MM.1S (cell line): Measurements from ENCODE around the gene EIPR1.

Experiments used
- DNase-seq: peaks from one replicate; pipeline ENCODE4 v3.0.0-alpha.2; 2015
- H2AFZ ChIP-seq: fragments of 300-600 bp; sonication (generic); 2 replicates; pipeline ENCODE4 v1.6.0; 2016; ENCODE audit warnings: antibody characterized with exemption, low read length
- H3F3A ChIP-seq: fragments of 300-600 bp; sonication (generic); 2 replicates; pipeline ENCODE4 v1.6.1; 2016; ENCODE audit warnings: mild to moderate bottlenecking, antibody characterized with exemption, low read length, moderate library complexity, mixed read lengths; ENCODE audit not compliant: insufficient read depth
- H3K27ac ChIP-seq: fragments of 300-600 bp; sonication (generic); 2 replicates; pipeline ENCODE4 v1.5.1; 2016; ENCODE audit warnings: mild to moderate bottlenecking, low read length
- H3K27me3 ChIP-seq: fragments of 300-600 bp; sonication (generic); replicated peaks from 2 replicates; pipeline ENCODE4 v1.6.0; 2016; ENCODE audit warnings: low read length; ENCODE audit not compliant: insufficient read depth
- H3K36me3 ChIP-seq: fragments of 300-600 bp; sonication (generic); replicated peaks from 2 replicates; pipeline ENCODE4 v1.6.1; 2016; ENCODE audit warnings: mild to moderate bottlenecking, low read length, mixed read lengths; ENCODE audit not compliant: insufficient read depth
- H3K4me1 ChIP-seq: fragments of 300-600 bp; sonication (generic); 2 replicates; pipeline ENCODE4 v1.6.1; 2016; ENCODE audit warnings: low read length, mixed read lengths
- H3K4me2 ChIP-seq: fragments of 300-600 bp; sonication (generic); 2 replicates; pipeline ENCODE4 v1.6.0; 2016; ENCODE audit warnings: low read depth, low read length
- H3K4me3 ChIP-seq: fragments of 300-600 bp; sonication (generic); 2 replicates; pipeline ENCODE4 v1.5.1; 2016; ENCODE audit warnings: low read length, mixed read lengths
- H3K79me2 ChIP-seq: fragments of 300-600 bp; sonication (generic); 2 replicates; pipeline ENCODE4 v1.6.1; 2016; ENCODE audit warnings: mixed run types, low read length, mixed read lengths
- H3K9ac ChIP-seq: fragments of 300-600 bp; sonication (generic); 2 replicates; pipeline ENCODE4 v1.6.1; 2016; ENCODE audit warnings: low read length, mixed read lengths
- H3K9me2 ChIP-seq: fragments of 300-600 bp; sonication (generic); replicated peaks from 2 replicates; pipeline ENCODE4 v1.6.1; 2016; ENCODE audit warnings: mild to moderate bottlenecking, low read length, mixed read lengths; ENCODE audit not compliant: insufficient read depth
- H3K9me3 ChIP-seq: fragments of 300-600 bp; sonication (generic); replicated peaks from 2 replicates; pipeline ENCODE4 v1.6.1; 2016; ENCODE audit warnings: mild to moderate bottlenecking, low read length, mixed read lengths; ENCODE audit not compliant: insufficient read depth
- H4K20me1 ChIP-seq: fragments of 300-600 bp; sonication (generic); 2 replicates; pipeline ENCODE4 v1.6.1; 2016; ENCODE audit warnings: mild to moderate bottlenecking, low read length, moderate library complexity, mixed read lengths; ENCODE audit not compliant: insufficient read depth
- EZH2 ChIP-seq: fragments of 300-600 bp; sonication (generic); optimal IDR thresholded peaks from 2 replicates; pipeline ENCODE3; 2017; ENCODE audit warnings: low read depth, mild to moderate bottlenecking, antibody characterized with exemption, low read length, mixed read lengths
- EZH2phosphoT487 ChIP-seq: fragments of 300-600 bp; sonication (generic); IDR thresholded peaks from 2 replicates; pipeline ENCODE4 v1.6.1; 2018; ENCODE audit warnings: antibody characterized with exemption, low read length
- TF ChIP-seq, protein P1 (sequence below): fragments of 300-600 bp; sonication (generic); IDR thresholded peaks from 2 replicates; pipeline ENCODE4 v1.5.1; 2016; ENCODE audit warnings: antibody characterized with exemption, low read length, mixed read lengths

The EIPR1 gene

DNA sequence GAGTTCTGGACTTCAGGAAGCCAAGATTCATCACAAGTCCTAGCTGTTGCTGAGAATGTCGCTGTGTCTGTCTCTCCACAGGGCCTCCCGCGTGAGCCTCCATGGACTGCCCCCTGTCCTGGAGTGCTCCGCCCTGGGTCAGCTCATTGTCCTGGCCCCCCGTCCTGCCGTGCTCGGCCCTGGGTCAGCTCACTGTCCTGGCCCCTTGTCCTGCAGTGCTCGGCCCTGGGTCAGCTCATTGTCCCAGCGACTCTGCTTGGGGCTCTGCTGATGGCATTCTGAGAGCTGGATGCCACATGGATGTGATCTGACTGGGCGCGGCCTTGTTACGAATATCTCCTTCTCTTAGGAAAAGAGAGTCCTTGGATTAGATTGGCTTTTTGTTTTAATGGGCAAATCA is 78.5 kb downstream of the EIPR1 start:
- no peak overlapping the region for H3K27ac ChIP-seq
- H3K36me3 ChIP-seq: no peaks in the 10 kb centered on the region
- no peaks in the 10 kb centered on the region for H3K9me3 ChIP-seq
- no peak for DNase-seq
- no peaks in the 10 kb centered on the region for H4K20me1 ChIP-seq
- H3K4me1 ChIP-seq: no peaks in the 10 kb centered on the region
- H3K9me2 ChIP-seq: no peaks in the 10 kb centered on the region
- H3K27me3 ChIP-seq: no peaks in the 10 kb centered on the region
- H3K4me3 ChIP-seq: no peak overlapping the region
- no peak overlapping the region for H3K4me2 ChIP-seq
- no peaks in the 10 kb centered on the region for H3F3A ChIP-seq
- no peak overlapping the region for H2AFZ ChIP-seq
- H3K79me2 ChIP-seq: no peaks in the 10 kb centered on the region
- no peak overlapping the region for H3K9ac ChIP-seq
- no peak for TF ChIP-seq EZH2
- TF ChIP-seq, protein P1, sequence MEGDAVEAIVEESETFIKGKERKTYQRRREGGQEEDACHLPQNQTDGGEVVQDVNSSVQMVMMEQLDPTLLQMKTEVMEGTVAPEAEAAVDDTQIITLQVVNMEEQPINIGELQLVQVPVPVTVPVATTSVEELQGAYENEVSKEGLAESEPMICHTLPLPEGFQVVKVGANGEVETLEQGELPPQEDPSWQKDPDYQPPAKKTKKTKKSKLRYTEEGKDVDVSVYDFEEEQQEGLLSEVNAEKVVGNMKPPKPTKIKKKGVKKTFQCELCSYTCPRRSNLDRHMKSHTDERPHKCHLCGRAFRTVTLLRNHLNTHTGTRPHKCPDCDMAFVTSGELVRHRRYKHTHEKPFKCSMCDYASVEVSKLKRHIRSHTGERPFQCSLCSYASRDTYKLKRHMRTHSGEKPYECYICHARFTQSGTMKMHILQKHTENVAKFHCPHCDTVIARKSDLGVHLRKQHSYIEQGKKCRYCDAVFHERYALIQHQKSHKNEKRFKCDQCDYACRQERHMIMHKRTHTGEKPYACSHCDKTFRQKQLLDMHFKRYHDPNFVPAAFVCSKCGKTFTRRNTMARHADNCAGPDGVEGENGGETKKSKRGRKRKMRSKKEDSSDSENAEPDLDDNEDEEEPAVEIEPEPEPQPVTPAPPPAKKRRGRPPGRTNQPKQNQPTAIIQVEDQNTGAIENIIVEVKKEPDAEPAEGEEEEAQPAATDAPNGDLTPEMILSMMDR: no peak
- no peak for TF ChIP-seq EZH2phosphoT487

GRCh38 chr2:3298191-3298590 is 79.4 kb downstream of the EIPR1 start:
- Histone ChIP-seq H3K4me3 (no peak overlapping the region), H3F3A (no peaks in the 10 kb centered on the region), H3K27me3 (no peaks in the 10 kb centered on the region), H3K36me3 (no peaks in the 10 kb centered on the region), H3K9me3 (no peaks in the 10 kb centered on the region), H2AFZ (no peak overlapping the region), H3K9ac (no peak overlapping the region), H4K20me1 (no peaks in the 10 kb centered on the region), H3K4me1 (no peaks in the 10 kb centered on the region), H3K4me2 (no peak overlapping the region), H3K9me2 (no peaks in the 10 kb centered on the region), H3K27ac (no peak overlapping the region), H3K79me2 (no peaks in the 10 kb centered on the region)
- DNase-seq: no peak
- no peak for TF ChIP-seq EZH2phosphoT487
- TF ChIP-seq EZH2: no peak
- TF ChIP-seq, protein P1: no peak

DNA sequence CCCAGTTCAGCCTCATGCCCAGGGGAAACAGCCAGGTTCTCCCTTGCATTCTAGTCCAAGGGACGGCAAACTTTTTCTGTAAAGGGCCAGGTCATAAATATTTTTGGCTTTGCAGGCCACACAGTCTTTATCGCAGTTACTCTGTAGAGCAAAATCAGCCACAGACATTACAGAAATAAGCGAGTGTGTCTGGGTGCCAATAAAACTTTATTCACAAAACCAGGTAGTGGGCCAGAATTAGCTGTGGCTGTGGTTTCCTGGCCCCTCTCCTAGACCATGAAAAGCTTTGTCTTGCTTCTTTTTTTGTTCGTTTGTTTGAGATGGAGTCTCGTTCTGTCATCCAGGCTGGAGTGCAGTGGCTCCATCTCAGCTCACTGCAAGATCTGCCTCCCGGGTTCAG is 80.1 kb downstream of the EIPR1 start:
- TF ChIP-seq EZH2phosphoT487 (no peak), EZH2 (no peak)
- TF ChIP-seq, protein P1: no peak
- no peaks in the 10 kb centered on the region for H3K36me3 ChIP-seq
- no peak overlapping the region for H3K4me3 ChIP-seq
- no peak overlapping the region for H3K9ac ChIP-seq
- no peak overlapping the region for H2AFZ ChIP-seq
- H3K27ac ChIP-seq: no peak overlapping the region
- no peaks in the 10 kb centered on the region for H3K9me2 ChIP-seq
- no peaks in the 10 kb centered on the region for H3K27me3 ChIP-seq
- DNase-seq: no peak
- H3K4me1 ChIP-seq: no peaks in the 10 kb centered on the region
- H3K4me2 ChIP-seq: no peak overlapping the region
- H4K20me1 ChIP-seq: no peaks in the 10 kb centered on the region
- H3K79me2 ChIP-seq: no peaks in the 10 kb centered on the region
- H3F3A ChIP-seq: no peaks in the 10 kb centered on the region
- H3K9me3 ChIP-seq: no peaks in the 10 kb centered on the region
